H9 (cell line): ENCODE results near the gene KRTAP5-10. TPM values are rescaled to one million over a fixed set of nuclear protein-coding genes. Genes with fewer than 3 reads are reported as not detected.
"Not testable (repeated sequence)": the region's sequence is repeated elsewhere in the genome, so short reads cannot be mapped to it uniquely, and the experiment has no call there.

Experiments
- DNase-seq: peaks from one replicate; pipeline ENCODE4 v3.0.0-alpha.2; 2017
- H2AFZ ChIP-seq: one replicate; pipeline ENCODE4 v1.6.1; 2013; ENCODE audit warnings: mild to moderate bottlenecking, low read length, control low read depth, moderate library complexity
- H2AK5ac ChIP-seq: 2 replicates; pipeline ENCODE4 v1.6.1; 2013; ENCODE audit warnings: low read length, control low read depth, mixed read lengths; ENCODE audit not compliant: insufficient read length
- H2BK120ac ChIP-seq: one replicate; pipeline ENCODE4 v1.6.1; 2013; ENCODE audit warnings: low read depth, mild to moderate bottlenecking, low read length, control low read depth, inconsistent platforms; ENCODE audit not compliant: poor library complexity, severe bottlenecking
- H2BK12ac ChIP-seq: 2 replicates; pipeline ENCODE4 v1.6.1; 2013; ENCODE audit warnings: low read length, control low read depth, mixed read lengths, low read depth; ENCODE audit not compliant: insufficient read length
- H2BK15ac ChIP-seq: 2 replicates; pipeline ENCODE4 v1.6.1; 2013; ENCODE audit warnings: low read depth, low read length, control low read depth
- H2BK20ac ChIP-seq: one replicate; pipeline ENCODE4 v1.6.1; 2013; ENCODE audit warnings: low read depth, mild to moderate bottlenecking, low read length, control low read depth, inconsistent platforms; ENCODE audit not compliant: poor library complexity, severe bottlenecking
- H2BK5ac ChIP-seq: 2 replicates; pipeline ENCODE4 v1.6.1; 2013; ENCODE audit warnings: low read length, control low read depth, mixed read lengths; ENCODE audit not compliant: insufficient read length
- H3K14ac ChIP-seq: 2 replicates; pipeline ENCODE4 v1.6.1; 2013; ENCODE audit warnings: low read length, control low read depth; ENCODE audit not compliant: insufficient read depth
- H3K18ac ChIP-seq: 2 replicates; pipeline ENCODE4 v1.6.1; 2013; ENCODE audit warnings: low read depth, mild to moderate bottlenecking, mixed read lengths, low read length, control low read depth; ENCODE audit not compliant: insufficient read length
- H3K23ac ChIP-seq: 2 replicates; pipeline ENCODE4 v1.6.1; 2013; ENCODE audit warnings: low read length, control low read depth, mixed read lengths, low read depth; ENCODE audit not compliant: insufficient read length
- H3K23me2 ChIP-seq: 2 replicates; pipeline ENCODE4 v1.6.1; 2013; ENCODE audit warnings: low read depth, mild to moderate bottlenecking, mixed read lengths, low read length, control low read depth; ENCODE audit not compliant: insufficient read length, poor library complexity, severe bottlenecking
- H3K27ac ChIP-seq: 2 replicates; pipeline ENCODE4 v1.5.1; 2013; ENCODE audit warnings: low read length, control low read depth, mixed read lengths, low read depth; ENCODE audit not compliant: insufficient read length
- H3K27me3 ChIP-seq: 2 replicates; pipeline ENCODE4 v1.6.1; 2013; ENCODE audit warnings: low read length, control low read depth, inconsistent platforms; ENCODE audit not compliant: insufficient read depth
- H3K4ac ChIP-seq: 2 replicates; pipeline ENCODE4 v1.6.1; 2013; ENCODE audit warnings: low read depth, mild to moderate bottlenecking, control low read depth, inconsistent platforms, low read length, moderate library complexity
- H3K4me1 ChIP-seq: 2 replicates; pipeline ENCODE4 v1.6.1; 2013; ENCODE audit warnings: low read length, control low read depth, inconsistent platforms; ENCODE audit not compliant: insufficient read depth
- H3K4me2 ChIP-seq: 2 replicates; pipeline ENCODE4 v1.6.1; 2013; ENCODE audit warnings: low read length, control low read depth, mixed read lengths; ENCODE audit not compliant: insufficient read length, insufficient read depth
- H3K56ac ChIP-seq: 2 replicates; pipeline ENCODE4 v1.6.1; 2013; ENCODE audit warnings: low read depth, mild to moderate bottlenecking, mixed read lengths, low read length, control low read depth; ENCODE audit not compliant: insufficient read length
- H3K79me1 ChIP-seq: 2 replicates; pipeline ENCODE4 v1.6.1; 2013; ENCODE audit warnings: low read depth, mild to moderate bottlenecking, moderate library complexity, low read length, control low read depth, inconsistent platforms; ENCODE audit not compliant: insufficient read depth, poor library complexity, severe bottlenecking
- H3K79me2 ChIP-seq: 2 replicates; pipeline ENCODE4 v1.6.1; 2013; ENCODE audit warnings: low read length, control low read depth, inconsistent platforms; ENCODE audit not compliant: insufficient read depth
- H3K9ac ChIP-seq: 2 replicates; pipeline ENCODE4 v1.6.1; 2013; ENCODE audit warnings: low read length, control low read depth, mixed read lengths; ENCODE audit not compliant: insufficient read length; ENCODE audit errors: extremely low read depth
- H3K9me3 ChIP-seq: one replicate; pipeline ENCODE4 v1.6.1; 2013; ENCODE audit warnings: low read depth, low read length, inconsistent platforms; ENCODE audit not compliant: control insufficient read depth
- H3T11ph ChIP-seq: one replicate; pipeline ENCODE4 v1.6.1; 2013; ENCODE audit warnings: mild to moderate bottlenecking, low read length, control low read depth, inconsistent platforms
- H4K20me1 ChIP-seq: one replicate; pipeline ENCODE4 v1.6.1; 2013; ENCODE audit not compliant: control insufficient read depth, insufficient read length, insufficient read depth
- H4K5ac ChIP-seq: 2 replicates; pipeline ENCODE4 v1.6.1; 2013; ENCODE audit warnings: low read depth, mild to moderate bottlenecking, mixed read lengths, low read length, control low read depth; ENCODE audit not compliant: insufficient read length
- H4K8ac ChIP-seq: replicated peaks from 2 replicates; pipeline ENCODE4 v1.6.1; 2013; ENCODE audit warnings: low read length, control low read depth, mixed read lengths, low read depth; ENCODE audit not compliant: insufficient read length
- H4K91ac ChIP-seq: 2 replicates; pipeline ENCODE4 v1.6.1; 2013; ENCODE audit warnings: low read depth, mild to moderate bottlenecking, moderate library complexity, mixed read lengths, low read length, control low read depth; ENCODE audit not compliant: insufficient read length
- H3K27ac Mint-ChIP-seq, 3 experiments: 2 replicates in 2 of 3; 3 replicates in 1 of 3; pipeline ENCODE4 v1.8.0; 2020 to 2021; ENCODE audit warnings: mixed read lengths in 3 of 3, mild to moderate bottlenecking in 1 of 3, moderate library complexity in 1 of 3
- H3K27me3 Mint-ChIP-seq: 2 replicates; pipeline ENCODE4 v1.8.0; 2021; ENCODE audit warnings: low read depth, mild to moderate bottlenecking, moderate library complexity, mixed read lengths
- H3K36me3 Mint-ChIP-seq, 3 experiments: 2 replicates in 2 of 3; 3 replicates in 1 of 3; pipeline ENCODE4 v1.8.0; 2020 to 2021; ENCODE audit warnings: low read depth in 3 of 3, mixed read lengths in 3 of 3; ENCODE audit not compliant: insufficient read depth in 1 of 3
- H3K4me1 Mint-ChIP-seq, 2 experiments: 2 replicates each; pipeline ENCODE4 v1.8.0; 2020; ENCODE audit warnings: mixed read lengths in 2 of 2
- H3K4me3 Mint-ChIP-seq, 2 experiments: 2 replicates in 1 of 2; 3 replicates in 1 of 2; pipeline ENCODE4 v1.8.0; 2020 to 2021; ENCODE audit warnings: mild to moderate bottlenecking in 2 of 2, mixed read lengths in 2 of 2, moderate library complexity in 1 of 2
- H3K9me3 Mint-ChIP-seq, 2 experiments: 2 replicates in 1 of 2; 3 replicates in 1 of 2; pipeline ENCODE4 v1.8.0; 2020; ENCODE audit warnings: mild to moderate bottlenecking in 2 of 2, mixed read lengths in 2 of 2, moderate library complexity in 1 of 2
- WGBS: extraction: QIAGEN DNeasy Blood & Tissue Kit; methylation state at CpG from one replicate; pipeline ENCODE4 v1.1.7; 2013; ENCODE audit warnings: missing lambda C conversion rate, low lambda C conversion rate, mixed read lengths; ENCODE audit not compliant: insufficient read length; ENCODE audit errors: extremely low coverage; 5-methylcytosine and 5-hydroxymethylcytosine counted together
- total RNA-seq: library from RNA; stranded (reverse); gene quantifications from 2 replicates; pipeline ENCODE4 v1.2.1, GENCODE V29; 2021
- TF ChIP-seq, protein P1 (sequence below): fragments of 200-600 bp; sonication (generic); conservative IDR thresholded peaks from 3 replicates; pipeline ENCODE4 v1.8.0; 2021; ENCODE audit warnings: antibody characterized with exemption, mild to moderate bottlenecking

The KRTAP5-10 gene
- total RNA-seq, 1 experiment from 2014 or later, result not detected

DNA sequence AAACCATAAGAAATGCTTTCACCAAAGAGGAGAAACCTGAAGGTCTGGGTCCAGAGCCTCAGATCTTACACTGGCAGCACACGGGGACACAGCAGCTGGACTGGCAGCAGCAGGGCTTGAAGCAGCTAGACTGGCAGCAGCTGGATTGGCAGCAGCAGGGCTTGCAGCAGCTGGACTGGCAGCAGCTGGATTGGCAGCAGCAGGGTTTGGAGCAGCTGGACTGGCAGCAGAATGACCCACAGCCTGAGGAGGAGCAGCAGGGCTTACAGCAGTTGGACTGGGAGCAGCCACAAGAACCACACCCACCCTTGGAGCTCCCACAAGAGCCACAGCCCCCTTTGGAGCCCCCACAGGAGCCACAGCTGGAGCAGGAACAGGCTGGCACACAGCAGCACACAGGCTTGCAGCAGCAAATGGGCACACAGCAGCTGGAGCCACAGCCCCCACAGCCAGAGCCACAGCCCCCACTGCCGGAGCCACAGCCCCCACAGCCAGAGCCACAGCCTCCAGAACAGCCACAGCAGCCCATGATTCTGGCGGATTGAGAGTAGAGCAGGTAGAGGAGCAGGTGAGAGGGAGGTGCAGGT lies 17.0 kb downstream of the KRTAP5-10 start, which contains the start of gene KRTAP5-11:
KRTAP5-11 (minus strand) TSS at position 567 of the 587 bp plus-strand sequence; CDS start at position 529, 38 bp downstream.
- H3T11ph ChIP-seq, result no peak within 1 kb of the TSS
- H3K27ac Mint-ChIP-seq, result no peak within 1 kb of the TSS

DNA sequence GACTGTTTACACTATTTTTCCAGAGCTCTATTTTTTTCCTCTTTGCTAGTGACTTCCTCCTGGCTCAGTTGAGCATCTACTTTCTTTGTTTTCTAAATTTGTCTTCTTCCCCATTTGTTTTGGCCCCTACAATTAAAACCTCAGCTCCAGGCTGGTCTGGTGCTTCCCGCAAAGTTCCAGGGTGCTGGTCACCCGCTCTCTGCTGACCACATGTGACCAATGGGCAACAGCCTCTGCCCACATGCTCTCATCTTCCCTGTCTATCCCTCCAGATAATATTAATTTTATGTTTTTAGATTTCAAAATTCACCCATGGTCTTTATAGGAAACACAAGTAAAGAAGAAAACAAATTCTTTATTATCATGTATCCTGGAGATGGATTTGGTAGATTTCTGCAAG lies 17.6 kb downstream of the KRTAP5-10 start:
- H4K91ac ChIP-seq, result not testable (repeated sequence)

More for the DNA sequence above, 17.0 kb downstream of the KRTAP5-10 start, which contains the start of gene KRTAP5-11:
- no CpG with 5 or more reads among the region's 3 CpGs for WGBS
- H3K27ac ChIP-seq, result no peak within 1 kb of the TSS
- no peak for DNase-seq
- Mint-ChIP-seq H3K9me3 (no peaks in the 10 kb centered on the region; a peak in 1 of 5 replicates), H3K36me3 (no peaks in the 10 kb centered on the region), H3K27me3 (peaks cover 44% of the 10 kb centered on the region), H3K4me3 (no peak within 1 kb of the TSS), H3K4me1 (peaks cover 22 to 23% of the 10 kb centered on the region in 2 experiments)
- no peak within 1 kb of the TSS for H3K56ac ChIP-seq
- H3K27me3 ChIP-seq, result no peaks in the 10 kb centered on the region
- H4K91ac ChIP-seq, result no peak within 1 kb of the TSS
- no peak within 1 kb of the TSS for H2AK5ac ChIP-seq
- no peak within 1 kb of the TSS for H3K4ac ChIP-seq
- H3K9ac ChIP-seq, result no peak within 1 kb of the TSS
- H4K20me1 ChIP-seq, result no peaks in the 10 kb centered on the region
- H2BK120ac ChIP-seq, result no peak within 1 kb of the TSS
- H3K4me1 ChIP-seq, result no peaks in the 10 kb centered on the region; the same call in 1 of the 2 replicates
- no peaks in the 10 kb centered on the region for H3K79me2 ChIP-seq
- no peaks in the 10 kb centered on the region for H3K79me1 ChIP-seq
- H2BK15ac ChIP-seq, result no peak within 1 kb of the TSS
- H3K9me3 ChIP-seq, result no peaks in the 10 kb centered on the region
- H2BK20ac ChIP-seq, result no peak within 1 kb of the TSS
- no peak within 1 kb of the TSS for H4K8ac ChIP-seq
- no peak within 1 kb of the TSS for H2AFZ ChIP-seq
- H4K5ac ChIP-seq, result no peak within 1 kb of the TSS
- H3K14ac ChIP-seq, result no peak within 1 kb of the TSS
- TF ChIP-seq, protein P1, sequence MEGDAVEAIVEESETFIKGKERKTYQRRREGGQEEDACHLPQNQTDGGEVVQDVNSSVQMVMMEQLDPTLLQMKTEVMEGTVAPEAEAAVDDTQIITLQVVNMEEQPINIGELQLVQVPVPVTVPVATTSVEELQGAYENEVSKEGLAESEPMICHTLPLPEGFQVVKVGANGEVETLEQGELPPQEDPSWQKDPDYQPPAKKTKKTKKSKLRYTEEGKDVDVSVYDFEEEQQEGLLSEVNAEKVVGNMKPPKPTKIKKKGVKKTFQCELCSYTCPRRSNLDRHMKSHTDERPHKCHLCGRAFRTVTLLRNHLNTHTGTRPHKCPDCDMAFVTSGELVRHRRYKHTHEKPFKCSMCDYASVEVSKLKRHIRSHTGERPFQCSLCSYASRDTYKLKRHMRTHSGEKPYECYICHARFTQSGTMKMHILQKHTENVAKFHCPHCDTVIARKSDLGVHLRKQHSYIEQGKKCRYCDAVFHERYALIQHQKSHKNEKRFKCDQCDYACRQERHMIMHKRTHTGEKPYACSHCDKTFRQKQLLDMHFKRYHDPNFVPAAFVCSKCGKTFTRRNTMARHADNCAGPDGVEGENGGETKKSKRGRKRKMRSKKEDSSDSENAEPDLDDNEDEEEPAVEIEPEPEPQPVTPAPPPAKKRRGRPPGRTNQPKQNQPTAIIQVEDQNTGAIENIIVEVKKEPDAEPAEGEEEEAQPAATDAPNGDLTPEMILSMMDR, result no peak
- H3K4me2 ChIP-seq, result no peak within 1 kb of the TSS
- no peaks in the 10 kb centered on the region for H3K23me2 ChIP-seq
- no peak within 1 kb of the TSS for H2BK12ac ChIP-seq
- H3K23ac ChIP-seq, result no peak within 1 kb of the TSS
- no peak within 1 kb of the TSS for H3K18ac ChIP-seq
- H2BK5ac ChIP-seq, result no peak within 1 kb of the TSS

More for the DNA sequence above, 17.6 kb downstream of the KRTAP5-10 start:
- H2BK20ac ChIP-seq, H3K9me3 ChIP-seq, H3K27ac Mint-ChIP-seq, DNase-seq, H3K27me3 ChIP-seq, H2BK5ac ChIP-seq, H3K4me2 ChIP-seq, H2BK120ac ChIP-seq, H3K23me2 ChIP-seq, H4K8ac ChIP-seq, H3K4me3 Mint-ChIP-seq, H2AK5ac ChIP-seq, H3K9ac ChIP-seq, H3K56ac ChIP-seq, H3K14ac ChIP-seq, H3K79me2 ChIP-seq, H2AFZ ChIP-seq, H3K23ac ChIP-seq, H4K20me1 ChIP-seq, H3T11ph ChIP-seq, H3K18ac ChIP-seq, H3K27ac ChIP-seq, H3K4me1 ChIP-seq, H3K9me3 Mint-ChIP-seq, H2BK15ac ChIP-seq, H2BK12ac ChIP-seq, H3K79me1 ChIP-seq, H3K4ac ChIP-seq, H4K5ac ChIP-seq, H3K36me3 Mint-ChIP-seq: not testable (repeated sequence)
- H3K4me1 Mint-ChIP-seq, result peaks cover 23 to 24% of the 10 kb centered on the region in 2 experiments
- H3K27me3 Mint-ChIP-seq, result peaks cover 44% of the 10 kb centered on the region
- WGBS, result no CpG with 5 or more reads among the region's 2 CpGs
